ENCODE measurements around the gene PRDM5.

PRDM5 gene

GRCh38 chr4:120855307-120856001, 67.1 kb downstream of the PRDM5 start:
- DNase-seq (ENCODE audit: low read depth): no peak

GRCh38 chr4:120853161-120853935, 69.2 kb downstream of the PRDM5 start:
- no peak for DNase-seq (ENCODE audit: low read depth)

GRCh38 chr4:120850018-120850599, 72.4 kb downstream of the PRDM5 start:
- no peak for DNase-seq (ENCODE audit: low read depth)

GRCh38 chr4:120847019-120847582, 75.4 kb downstream of the PRDM5 start:
- no peak for DNase-seq (ENCODE audit: low read depth)

- DNase-seq (ENCODE audit: low read depth): no peak
Observed at GRCh38 chr4:120844528-120844921, 78.0 kb downstream of the PRDM5 start.

GRCh38 chr4:120843849-120844527, 78.5 kb downstream of the PRDM5 start:
- no peak for DNase-seq (ENCODE audit: low read depth)

GRCh38 chr4:120842031-120842430, 80.5 kb downstream of the PRDM5 start:
- no peak for DNase-seq (ENCODE audit: low read depth)

GRCh38 chr4:120841580-120841979, 80.9 kb downstream of the PRDM5 start:
- DNase-seq (ENCODE audit: low read depth): no peak

GRCh38 chr4:120839974-120840751, 82.4 kb downstream of the PRDM5 start:
- DNase-seq (ENCODE audit: low read depth): no peak

- no peak for DNase-seq (ENCODE audit: low read depth)
Observed at GRCh38 chr4:120839334-120839973, 83.1 kb downstream of the PRDM5 start.

- no peak for DNase-seq (ENCODE audit: low read depth)
Observed at GRCh38 chr4:120838784-120839183, 83.7 kb downstream of the PRDM5 start.

GRCh38 chr4:120837656-120838055, 84.9 kb downstream of the PRDM5 start:
- no peak for DNase-seq (ENCODE audit: low read depth)

GRCh38 chr4:120835342-120835741, 87.2 kb downstream of the PRDM5 start:
- DNase-seq (ENCODE audit: low read depth): no peak

GRCh38 chr4:120830204-120830603, 92.3 kb downstream of the PRDM5 start:
- no peak for DNase-seq (ENCODE audit: low read depth)

- DNase-seq (ENCODE audit: low read depth): no peak
Observed at GRCh38 chr4:120829113-120829831, 93.3 kb downstream of the PRDM5 start.

GRCh38 chr4:120826853-120827252, 95.7 kb downstream of the PRDM5 start:
- DNase-seq (ENCODE audit: low read depth): no peak

- no peak for DNase-seq (ENCODE audit: low read depth)
Observed at GRCh38 chr4:120826449-120826848, 96.1 kb downstream of the PRDM5 start.

GRCh38 chr4:120824946-120825345, 97.6 kb downstream of the PRDM5 start:
- DNase-seq (ENCODE audit: low read depth): no peak

- no peak for DNase-seq (ENCODE audit: low read depth)
Observed at GRCh38 chr4:120821977-120822376, 100.5 kb downstream of the PRDM5 start.

GRCh38 chr4:120821029-120821428, 101.5 kb downstream of the PRDM5 start:
- no peak for DNase-seq (ENCODE audit: low read depth)

Measured in stimulated activated CD8-positive, alpha-beta memory T cell treated with anti-CD3 and anti-CD28 coated beads, Interleukin-12 subunit alpha, Interleukin-12 subunit beta, amount 100 ng/mL, for 1 hour (primary cell).